ENCODE results near the gene FGF6.

Gene FGF6

GRCh38 chr12:4431436-4431835 is 14.2 kb downstream of the FGF6 start:
- Histone ChIP-seq H4K20me1 (ENCODE audit: insufficient read depth, low read length) (no peaks in the 10 kb centered on the region), H3K79me2 (ENCODE audit: low read length) (no peaks in the 10 kb centered on the region), H3K9ac (ENCODE audit: low read length) (no peak overlapping the region), H2AFZ (ENCODE audit: low read length) (no peak overlapping the region), H3K27me3 (replicated peaks; ENCODE audit: insufficient read depth, low read length) (peaks cover 6% of the 10 kb centered on the region), H3K36me3 (replicated peaks; ENCODE audit: insufficient read depth, low read length) (no peaks in the 10 kb centered on the region), H3K27ac (ENCODE audit: low read length) (no peak overlapping the region), H3F3A (ENCODE audit: insufficient read depth, low read length) (no peaks in the 10 kb centered on the region), H3K9me3 (replicated peaks; ENCODE audit: insufficient read depth, low read length) (no peaks in the 10 kb centered on the region), H3K4me2 (ENCODE audit: low read depth, low read length) (no peak overlapping the region), H3K4me3 (ENCODE audit: low read length) (no peak overlapping the region), H3K9me2 (replicated peaks; ENCODE audit: insufficient read depth, low read length) (no peaks in the 10 kb centered on the region), H3K4me1 (ENCODE audit: low read length) (no peaks in the 10 kb centered on the region)
- DNase-seq: no peak
- no peak for TF ChIP-seq EZH2 (optimal IDR thresholded peaks at IDR 0.05; ENCODE audit: low read depth, low read length)
- TF ChIP-seq EZH2phosphoT487 (IDR thresholded peaks at IDR 0.05; ENCODE audit: low read length): no peak
- no peak for TF ChIP-seq CTCF (IDR thresholded peaks at IDR 0.05; ENCODE audit: low read length)

GRCh38 chr12:4424422-4424821 is 21.2 kb downstream of the FGF6 start:
- H3K4me1 ChIP-seq (ENCODE audit: low read length): no peaks in the 10 kb centered on the region
- no peaks in the 10 kb centered on the region for H3K9me3 ChIP-seq (replicated peaks; ENCODE audit: insufficient read depth, low read length)
- no peak overlapping the region for H3K9ac ChIP-seq (ENCODE audit: low read length)
- H3K9me2 ChIP-seq (replicated peaks; ENCODE audit: insufficient read depth, low read length): no peaks in the 10 kb centered on the region
- no peak overlapping the region for H3K4me2 ChIP-seq (ENCODE audit: low read depth, low read length)
- H3K4me3 ChIP-seq (ENCODE audit: low read length): no peak overlapping the region
- no peaks in the 10 kb centered on the region for H3K79me2 ChIP-seq (ENCODE audit: low read length)
- H3K27me3 ChIP-seq (replicated peaks; ENCODE audit: insufficient read depth, low read length): no peaks in the 10 kb centered on the region; the same call in 1 of the 2 replicates
- H4K20me1 ChIP-seq (ENCODE audit: insufficient read depth, low read length): no peaks in the 10 kb centered on the region
- TF ChIP-seq CTCF (IDR thresholded peaks at IDR 0.05; ENCODE audit: low read length) (no peak), EZH2phosphoT487 (IDR thresholded peaks at IDR 0.05; ENCODE audit: low read length) (no peak), EZH2 (optimal IDR thresholded peaks at IDR 0.05; ENCODE audit: low read depth, low read length) (no peak)
- H3K36me3 ChIP-seq (replicated peaks; ENCODE audit: insufficient read depth, low read length): no peaks in the 10 kb centered on the region
- no peak overlapping the region for H2AFZ ChIP-seq (ENCODE audit: low read length)
- no peak overlapping the region for H3K27ac ChIP-seq (ENCODE audit: low read length)
- H3F3A ChIP-seq (ENCODE audit: insufficient read depth, low read length): no peaks in the 10 kb centered on the region
- DNase-seq: no peak

GRCh38 chr12:4423528-4424195 is 22.0 kb downstream of the FGF6 start:
- Histone ChIP-seq H3K4me3 (ENCODE audit: low read length) (no peak overlapping the region), H3K79me2 (ENCODE audit: low read length) (no peaks in the 10 kb centered on the region), H3K4me1 (ENCODE audit: low read length) (no peaks in the 10 kb centered on the region), H3K9me2 (replicated peaks; ENCODE audit: insufficient read depth, low read length) (no peaks in the 10 kb centered on the region), H3K36me3 (replicated peaks; ENCODE audit: insufficient read depth, low read length) (no peaks in the 10 kb centered on the region), H3K9ac (ENCODE audit: low read length) (no peak overlapping the region), H3K27ac (ENCODE audit: low read length) (no peak overlapping the region), H3K9me3 (replicated peaks; ENCODE audit: insufficient read depth, low read length) (no peaks in the 10 kb centered on the region), H3F3A (ENCODE audit: insufficient read depth, low read length) (no peaks in the 10 kb centered on the region), H3K27me3 (replicated peaks; ENCODE audit: insufficient read depth, low read length) (no peaks in the 10 kb centered on the region), H3K4me2 (ENCODE audit: low read depth, low read length) (no peak overlapping the region), H2AFZ (ENCODE audit: low read length) (no peak overlapping the region), H4K20me1 (ENCODE audit: insufficient read depth, low read length) (no peaks in the 10 kb centered on the region)
- no peak for TF ChIP-seq EZH2 (optimal IDR thresholded peaks at IDR 0.05; ENCODE audit: low read depth, low read length)
- no peak for TF ChIP-seq CTCF (IDR thresholded peaks at IDR 0.05; ENCODE audit: low read length)
- TF ChIP-seq EZH2phosphoT487 (IDR thresholded peaks at IDR 0.05; ENCODE audit: low read length): no peak
- DNase-seq: no peak

Measured in MM.1S (cell line).